ENCODE measurements around the gene SMIM23.

SMIM23 gene

GRCh38 chr5:171816666-171817065 is 31.0 kb downstream of the SMIM23 start:
- TF ChIP-seq ZNF600 (tag by site-specific recombination; IDR thresholded peaks at IDR 0.05) (no peak), ZNF544 (tag by site-specific recombination; IDR thresholded peaks at IDR 0.05) (no peak), MYNN (tag by site-specific recombination; IDR thresholded peaks at IDR 0.05; ENCODE audit: borderline replicate concordance) (no peak), HIC1 (tag by site-specific recombination; IDR thresholded peaks at IDR 0.05) (no peak), SP3 (tag by site-specific recombination; IDR thresholded peaks at IDR 0.05) (no peak), ZNF707 (tag by site-specific recombination; IDR thresholded peaks at IDR 0.05) (no peak), BCL11A (tag by site-specific recombination; IDR thresholded peaks at IDR 0.05; ENCODE audit: low read depth) (no peak), ZNF776 (tag by site-specific recombination; IDR thresholded peaks at IDR 0.05; ENCODE audit: borderline replicate concordance) (no peak), ZNF560 (tag by site-specific recombination; IDR thresholded peaks at IDR 0.05; ENCODE audit: borderline replicate concordance) (no peak), IKZF3 (tag by site-specific recombination; IDR thresholded peaks at IDR 0.05) (no peak), ZNF585B (tag by site-specific recombination; IDR thresholded peaks at IDR 0.05) (no peak), ZNF626 (tag by site-specific recombination; IDR thresholded peaks at IDR 0.05) (no peak), KLF10 (tag by site-specific recombination; IDR thresholded peaks at IDR 0.05) (no peak), ZNF768 (tag by site-specific recombination; IDR thresholded peaks at IDR 0.05) (no peak), ZNF510 (tag by site-specific recombination; IDR thresholded peaks at IDR 0.05; ENCODE audit: insufficient replicate concordance) (no peak), ZNF610 (tag by site-specific recombination; IDR thresholded peaks at IDR 0.05; ENCODE audit: borderline replicate concordance) (no peak)
- TF ChIP-seq, protein P1, sequence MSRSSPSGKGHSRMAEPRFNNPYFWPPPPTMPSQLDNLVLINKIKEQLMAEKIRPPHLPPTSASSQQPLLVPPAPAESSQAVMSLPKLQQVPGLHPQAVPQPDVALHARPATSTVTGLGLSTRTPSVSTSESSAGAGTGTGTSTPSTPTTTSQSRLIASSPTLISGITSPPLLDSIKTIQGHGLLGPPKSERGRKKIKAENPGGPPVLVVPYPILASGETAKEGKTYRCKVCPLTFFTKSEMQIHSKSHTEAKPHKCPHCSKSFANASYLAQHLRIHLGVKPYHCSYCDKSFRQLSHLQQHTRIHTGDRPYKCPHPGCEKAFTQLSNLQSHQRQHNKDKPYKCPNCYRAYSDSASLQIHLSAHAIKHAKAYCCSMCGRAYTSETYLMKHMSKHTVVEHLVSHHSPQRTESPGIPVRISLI (tag by site-specific recombination; IDR thresholded peaks at IDR 0.05): no peak
- Histone ChIP-seq H3K4me1 (ENCODE audit: control insufficient read depth, insufficient read depth, low read length) (no peaks in the 10 kb centered on the region), H3K9me3 (ENCODE audit: control insufficient read depth, insufficient read depth, low read depth, low read length) (no peaks in the 10 kb centered on the region), H3K4me3 (ENCODE audit: low read depth, low read length) (no peak overlapping the region), H3K27ac (ENCODE audit: extremely low read depth, low read depth, low read length) (no peak overlapping the region), H3K36me3 (ENCODE audit: control insufficient read depth in 2 of 2, insufficient read depth in 1 of 2, low read length in 2 of 2) (no peaks in the 10 kb centered on the region)
- ChIA-PET CTCF (no interaction called here), POLR2A (no interaction called here)

- H3K36me3 ChIP-seq (ENCODE audit: control insufficient read depth in 2 of 2, insufficient read depth in 1 of 2, low read length in 2 of 2): no peaks in the 10 kb centered on the region
- POLR2A ChIA-PET: interaction anchor here (0.6 kb wide), 1 partner anchor 14 kb away, joined by 3 read pairs; no protein-coding TSS in a partner anchor
- H3K4me1 ChIP-seq (ENCODE audit: control insufficient read depth, insufficient read depth, low read length): no peaks in the 10 kb centered on the region
- H3K27ac ChIP-seq (ENCODE audit: extremely low read depth, low read depth, low read length): no peak overlapping the region
- H3K4me3 ChIP-seq (ENCODE audit: low read depth, low read length): no peak overlapping the region
- CTCF ChIA-PET: no interaction called here
- no peaks in the 10 kb centered on the region for H3K9me3 ChIP-seq (ENCODE audit: control insufficient read depth, insufficient read depth, low read depth, low read length)
- no peak for TF ChIP-seq ZNF157 (tag by site-specific recombination; IDR thresholded peaks at IDR 0.05)
- no peak for TF ChIP-seq ZNF621 (tag by site-specific recombination; IDR thresholded peaks at IDR 0.05)
- TF ChIP-seq HOXD13 (CRISPR knock-in tag; IDR thresholded peaks at IDR 0.05; ENCODE audit: borderline replicate concordance): no peak
- TF ChIP-seq KLF17 (tag by site-specific recombination; IDR thresholded peaks at IDR 0.05): no peak
- no peak for TF ChIP-seq ZNF548 (tag by site-specific recombination; IDR thresholded peaks at IDR 0.05)
- no peak for TF ChIP-seq ZNF704 (tag by site-specific recombination; IDR thresholded peaks at IDR 0.05)
- no peak for TF ChIP-seq ZNF2 (tag by site-specific recombination; IDR thresholded peaks at IDR 0.05)
- TF ChIP-seq ZNF155 (tag by site-specific recombination; IDR thresholded peaks at IDR 0.05): no peak
- TF ChIP-seq SALL2 (tag by site-specific recombination; IDR thresholded peaks at IDR 0.05; ENCODE audit: borderline replicate concordance): no peak
- TF ChIP-seq PRDM1 (tag by site-specific recombination; IDR thresholded peaks at IDR 0.05): no peak
- TF ChIP-seq GFI1B (tag by site-specific recombination; IDR thresholded peaks at IDR 0.05): no peak
- TF ChIP-seq ZBTB6 (tag by site-specific recombination; IDR thresholded peaks at IDR 0.05): no peak
- TF ChIP-seq ZNF837 (tag by site-specific recombination; IDR thresholded peaks at IDR 0.05): no peak
- no peak for TF ChIP-seq ZNF350 (tag by site-specific recombination; IDR thresholded peaks at IDR 0.05)
- no peak for TF ChIP-seq ZNF670 (tag by site-specific recombination; IDR thresholded peaks at IDR 0.05; ENCODE audit: low read depth)
Observed at GRCh38 chr5:171820561-171820960, 34.9 kb downstream of the SMIM23 start.

All from HEK293 (cell line).